Stimulated activated naive CD4-positive, alpha-beta T cell treated with Interleukin-2 at 50 U/mL for 16 hours (primary cell): ENCODE data around the gene SORCS3.

ENCODE experiments used
- DNase-seq: peaks from one replicate; lab custom pipeline; 2025; lab: John Stamatoyannopoulos, UW

The SORCS3 gene

GRCh38 chr10:104779701-104780100 is 138.6 kb downstream of the SORCS3 start:
- DNase-seq: no peak

- no peak for DNase-seq
Observed at GRCh38 chr10:104780165-104780564, 139.1 kb downstream of the SORCS3 start.

- DNase-seq: no peak
Observed at GRCh38 chr10:104780946-104781595, 140.0 kb downstream of the SORCS3 start.

- no peak for DNase-seq
Observed at GRCh38 chr10:104784452-104784851, 143.4 kb downstream of the SORCS3 start.

- DNase-seq: no peak
Observed at GRCh38 chr10:104791471-104791870, 150.4 kb downstream of the SORCS3 start.

- no peak for DNase-seq
Observed at GRCh38 chr10:104795411-104795810, 154.3 kb downstream of the SORCS3 start.

- no peak for DNase-seq
Observed at GRCh38 chr10:104796823-104797222, 155.7 kb downstream of the SORCS3 start.

- no peak for DNase-seq
Observed at GRCh38 chr10:104802941-104803340, 161.9 kb downstream of the SORCS3 start.

GRCh38 chr10:104804880-104805279 is 163.8 kb downstream of the SORCS3 start:
- DNase-seq: no peak

- DNase-seq: no peak
Observed at GRCh38 chr10:104806801-104807200, 165.7 kb downstream of the SORCS3 start.

- DNase-seq: no peak
Observed at GRCh38 chr10:104807581-104808310, 166.7 kb downstream of the SORCS3 start.

- DNase-seq: no peak
Observed at GRCh38 chr10:104809288-104810090, 168.4 kb downstream of the SORCS3 start.

GRCh38 chr10:104811166-104811565 is 170.1 kb downstream of the SORCS3 start:
- DNase-seq: no peak

- no peak for DNase-seq
Observed at GRCh38 chr10:104816501-104816900, 175.4 kb downstream of the SORCS3 start.

GRCh38 chr10:104819731-104820130 is 178.6 kb downstream of the SORCS3 start:
- no peak for DNase-seq

- DNase-seq: no peak
Observed at GRCh38 chr10:104822088-104822487, 181.0 kb downstream of the SORCS3 start.

- no peak for DNase-seq
Observed at GRCh38 chr10:104824380-104825006, 183.4 kb downstream of the SORCS3 start.

GRCh38 chr10:104831272-104831671 is 190.2 kb downstream of the SORCS3 start:
- DNase-seq: no peak

GRCh38 chr10:104834580-104834979 is 193.5 kb downstream of the SORCS3 start:
- DNase-seq: no peak

GRCh38 chr10:104835422-104835821 is 194.3 kb downstream of the SORCS3 start:
- no peak for DNase-seq

GRCh38 chr10:104842704-104843103 is 201.6 kb downstream of the SORCS3 start:
- DNase-seq: no peak

GRCh38 chr10:104844073-104844472 is 203.0 kb downstream of the SORCS3 start:
- no peak for DNase-seq
